ENCODE measurements around the gene CCDC85C. TPM values are rescaled to one million over a fixed set of nuclear protein-coding genes. Genes with fewer than 3 reads are reported as not detected.

Gene CCDC85C
- polyA plus RNA-seq, 4 donors = 17.6 to 42.3 (median 28.6) TPM

DNA sequence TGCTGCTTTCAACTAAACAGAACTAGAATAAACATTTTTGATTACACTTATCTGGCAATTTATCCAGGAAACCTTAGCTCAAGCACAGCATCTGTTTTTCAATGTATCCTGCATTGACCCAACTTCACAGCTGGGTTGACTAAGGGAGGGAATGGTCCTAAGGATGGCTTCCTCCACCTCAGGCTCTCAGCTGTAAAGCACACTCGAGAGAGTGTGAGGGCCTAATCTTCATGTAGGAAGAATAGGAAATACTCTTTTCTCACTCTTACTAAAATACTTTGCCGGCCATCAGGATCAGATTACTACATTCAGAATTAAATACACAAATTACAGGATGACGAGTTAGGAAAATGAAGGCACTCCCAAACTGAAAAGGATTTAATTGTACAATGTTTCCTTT, 130.5 kb downstream of the CCDC85C start:
- peaks cover 0 to 4% (median under 1%) of the 10 kb centered on the region in 3 donors for H3K4me1 ChIP-seq (ENCODE audit: control insufficient read depth in 3 of 3, insufficient read depth in 2 of 3, low read depth in 1 of 3, low read length in 2 of 3)
- no peaks in the 10 kb centered on the region for H3K36me3 ChIP-seq (ENCODE audit: control insufficient read depth in 3 of 3, insufficient read depth in 2 of 3, low read depth in 1 of 3, low read length in 3 of 3)
- no peaks in the 10 kb centered on the region for H3K27me3 ChIP-seq (ENCODE audit: control insufficient read depth in 3 of 3, insufficient read depth in 3 of 3, low read length in 3 of 3)
- H3K4me3 ChIP-seq (ENCODE audit: low read depth in 1 of 3, low read length in 3 of 3) = no peak overlapping the region
- DNase-seq (no peak), FAIRE-seq (no peak)
- WGBS, 3 donors = 68 to 81% (median 70%) methylated on average over 3 of the region's 3 CpGs
- no peaks in the 10 kb centered on the region for H3K9me3 ChIP-seq (ENCODE audit: control insufficient read depth in 2 of 2, insufficient read depth in 1 of 2, low read depth in 1 of 2, low read length in 1 of 2)
- H3K27ac ChIP-seq (ENCODE audit: low read depth in 1 of 3, low read length in 2 of 3) = no peak overlapping the region

DNA sequence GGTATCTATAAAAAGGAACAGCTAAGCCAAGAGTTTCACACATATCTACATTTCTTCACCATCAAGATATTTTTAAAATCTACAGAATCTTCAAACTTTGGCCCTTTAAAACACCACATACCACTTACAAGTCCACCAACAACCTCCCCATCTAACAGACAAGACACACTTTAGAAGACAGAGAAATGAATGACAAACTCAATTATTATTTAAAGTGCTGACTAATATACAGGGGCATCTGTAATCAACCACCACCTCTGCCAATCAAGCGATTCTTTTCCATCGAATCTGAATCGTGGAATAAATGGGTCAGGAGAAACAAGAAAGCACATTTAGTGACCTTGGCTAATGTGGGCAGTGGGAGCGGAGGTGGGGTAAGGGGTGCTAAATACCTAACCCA, 131.1 kb downstream of the CCDC85C start:
- WGBS, 3 donors = 76 to 81% (median 78%) methylated on average over 4 of the region's 4 CpGs
- DNase-seq = no peak
- H3K27ac ChIP-seq (ENCODE audit: low read depth in 1 of 3, low read length in 2 of 3) = no peak overlapping the region
- no peaks in the 10 kb centered on the region for H3K27me3 ChIP-seq (ENCODE audit: control insufficient read depth in 3 of 3, insufficient read depth in 3 of 3, low read length in 3 of 3)
- no peaks in the 10 kb centered on the region for H3K36me3 ChIP-seq (ENCODE audit: control insufficient read depth in 3 of 3, insufficient read depth in 2 of 3, low read depth in 1 of 3, low read length in 3 of 3)
- no peaks in the 10 kb centered on the region for H3K9me3 ChIP-seq (ENCODE audit: control insufficient read depth in 2 of 2, insufficient read depth in 1 of 2, low read depth in 1 of 2, low read length in 1 of 2)
- H3K4me3 ChIP-seq (ENCODE audit: low read depth in 1 of 3, low read length in 3 of 3) = no peak overlapping the region
- FAIRE-seq = no peak
- H3K4me1 ChIP-seq (ENCODE audit: control insufficient read depth in 3 of 3, insufficient read depth in 2 of 3, low read depth in 1 of 3, low read length in 2 of 3) = no peaks in the 10 kb centered on the region

DNA sequence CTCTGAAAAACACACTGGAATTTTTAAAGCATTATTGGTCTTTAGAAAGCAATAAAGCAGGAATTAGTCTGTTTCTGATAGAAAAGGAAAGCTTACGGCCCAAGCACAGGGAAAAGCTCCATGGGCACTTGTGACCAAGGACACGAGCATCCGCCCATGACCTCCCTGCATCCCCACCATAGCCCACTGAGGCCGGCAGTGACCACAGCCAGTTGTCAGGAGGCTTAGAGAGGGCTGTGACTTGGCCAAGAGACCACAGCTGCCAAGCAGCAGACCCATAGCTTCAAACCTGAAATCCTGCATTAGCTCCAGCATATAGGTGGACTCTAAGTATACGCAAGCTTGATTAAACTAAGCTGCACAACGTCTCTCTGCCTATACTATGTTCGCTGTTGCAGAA, 132.3 kb downstream of the CCDC85C start:
- peaks cover 0 to 4% (median 0%) of the 10 kb centered on the region in 3 donors for H3K4me1 ChIP-seq (ENCODE audit: control insufficient read depth in 3 of 3, insufficient read depth in 2 of 3, low read depth in 1 of 3, low read length in 2 of 3)
- no peaks in the 10 kb centered on the region for H3K9me3 ChIP-seq (ENCODE audit: control insufficient read depth in 2 of 2, insufficient read depth in 1 of 2, low read depth in 1 of 2, low read length in 1 of 2)
- no peak overlapping the region for H3K4me3 ChIP-seq (ENCODE audit: low read depth in 1 of 3, low read length in 3 of 3)
- no peaks in the 10 kb centered on the region for H3K27me3 ChIP-seq (ENCODE audit: control insufficient read depth in 3 of 3, insufficient read depth in 3 of 3, low read length in 3 of 3)
- FAIRE-seq (no peak), DNase-seq (no peak)
- no peaks in the 10 kb centered on the region for H3K36me3 ChIP-seq (ENCODE audit: control insufficient read depth in 3 of 3, insufficient read depth in 2 of 3, low read depth in 1 of 3, low read length in 3 of 3)
- H3K27ac ChIP-seq (ENCODE audit: low read depth in 1 of 3, low read length in 2 of 3) = no peak overlapping the region
- 86 to 93% (median 86%) methylated on average over 7 of the region's 7 CpGs for WGBS, 3 donors

DNA sequence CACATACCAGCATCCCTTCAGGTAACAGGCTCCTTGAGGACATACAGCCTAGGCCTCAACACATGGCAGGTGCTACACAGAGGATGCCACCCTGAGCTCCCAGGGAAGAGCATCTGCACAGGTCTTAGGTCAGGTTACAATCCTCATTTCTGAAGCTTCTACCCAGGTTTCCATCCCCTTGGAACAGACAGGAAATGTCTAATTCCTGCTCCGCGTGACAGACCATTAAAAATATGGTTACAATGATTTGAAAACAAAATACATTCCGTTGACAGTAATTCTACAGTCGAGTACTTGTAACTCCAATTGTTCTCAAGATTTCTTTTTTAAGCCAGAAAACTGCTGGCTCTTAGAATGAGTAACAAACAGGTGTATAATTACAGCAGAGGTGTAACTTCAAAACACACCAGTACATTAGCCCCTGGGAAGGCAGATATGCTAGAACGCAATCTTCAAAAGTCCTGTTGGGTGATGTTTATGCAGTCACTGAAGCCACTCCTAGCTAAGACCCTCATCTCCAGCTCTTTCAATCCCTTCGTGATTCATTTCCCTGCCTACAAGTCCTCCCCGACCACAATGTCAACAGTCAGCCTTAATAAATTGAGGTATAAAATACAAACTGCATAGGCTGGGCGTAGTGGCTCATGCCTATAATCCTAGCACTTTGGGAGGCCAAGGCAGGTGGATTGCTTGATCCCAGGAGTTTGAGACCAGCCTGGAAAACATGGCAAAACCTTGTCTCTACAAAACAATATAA, 135.0 kb downstream of the CCDC85C start:
- Histone ChIP-seq H3K4me1 (ENCODE audit: control insufficient read depth in 3 of 3, insufficient read depth in 2 of 3, low read depth in 1 of 3, low read length in 2 of 3) (peaks cover 0 to 8% (median 0%) of the 10 kb centered on the region in 3 donors), H3K27me3 (ENCODE audit: control insufficient read depth in 3 of 3, insufficient read depth in 3 of 3, low read length in 3 of 3) (no peaks in the 10 kb centered on the region), H3K9me3 (ENCODE audit: control insufficient read depth in 2 of 2, insufficient read depth in 1 of 2, low read depth in 1 of 2, low read length in 1 of 2) (no peaks in the 10 kb centered on the region), H3K4me3 (ENCODE audit: low read depth in 1 of 3, low read length in 3 of 3) (no peak overlapping the region), H3K36me3 (ENCODE audit: control insufficient read depth in 3 of 3, insufficient read depth in 2 of 3, low read depth in 1 of 3, low read length in 3 of 3) (peaks cover 3 to 16% (median 4%) of the 10 kb centered on the region in 3 donors), H3K27ac (ENCODE audit: low read depth in 1 of 3, low read length in 2 of 3) (no peak overlapping the region)
- peak in 1 of 2 donors; percentile 19 for DNase-seq
- 68 to 78% (median 76%) methylated on average over 8 of the region's 8 CpGs for WGBS, 3 donors
- no peak for FAIRE-seq

DNA sequence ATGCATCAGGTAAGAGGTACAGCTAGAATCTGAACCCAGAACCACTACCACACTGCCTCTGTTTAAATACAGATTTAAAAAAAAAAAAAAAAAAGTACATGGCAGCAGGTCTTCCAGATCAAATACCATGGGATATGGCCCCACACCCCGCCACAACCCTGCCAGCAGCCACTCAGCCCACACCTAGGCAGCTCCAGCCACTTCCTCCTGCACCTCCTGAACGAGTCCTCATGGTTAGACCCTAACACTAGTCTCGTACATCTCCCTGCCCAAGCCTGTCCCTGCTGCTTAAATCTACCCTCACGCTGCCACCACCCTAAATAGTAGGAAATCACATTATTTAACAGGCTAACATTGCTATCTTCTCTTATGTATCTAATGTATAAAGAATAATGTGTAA, 135.9 kb downstream of the CCDC85C start:
- DNase-seq = no peak
- peaks cover 5 to 21% (median 7%) of the 10 kb centered on the region in 3 donors for H3K36me3 ChIP-seq (ENCODE audit: control insufficient read depth in 3 of 3, insufficient read depth in 2 of 3, low read depth in 1 of 3, low read length in 3 of 3)
- no peak overlapping the region for H3K27ac ChIP-seq (ENCODE audit: low read depth in 1 of 3, low read length in 2 of 3)
- no peak for FAIRE-seq
- WGBS, 3 donors = 58 to 75% (median 70%) methylated on average over 4 of the region's 4 CpGs
- H3K27me3 ChIP-seq (ENCODE audit: control insufficient read depth in 3 of 3, insufficient read depth in 3 of 3, low read length in 3 of 3) = no peaks in the 10 kb centered on the region
- H3K4me3 ChIP-seq (ENCODE audit: low read depth in 1 of 3, low read length in 3 of 3) = no peak overlapping the region
- H3K9me3 ChIP-seq (ENCODE audit: control insufficient read depth in 2 of 2, insufficient read depth in 1 of 2, low read depth in 1 of 2, low read length in 1 of 2) = no peaks in the 10 kb centered on the region
- peaks cover 0 to 8% (median 0%) of the 10 kb centered on the region in 3 donors for H3K4me1 ChIP-seq (ENCODE audit: control insufficient read depth in 3 of 3, insufficient read depth in 2 of 3, low read depth in 1 of 3, low read length in 2 of 3)

DNA sequence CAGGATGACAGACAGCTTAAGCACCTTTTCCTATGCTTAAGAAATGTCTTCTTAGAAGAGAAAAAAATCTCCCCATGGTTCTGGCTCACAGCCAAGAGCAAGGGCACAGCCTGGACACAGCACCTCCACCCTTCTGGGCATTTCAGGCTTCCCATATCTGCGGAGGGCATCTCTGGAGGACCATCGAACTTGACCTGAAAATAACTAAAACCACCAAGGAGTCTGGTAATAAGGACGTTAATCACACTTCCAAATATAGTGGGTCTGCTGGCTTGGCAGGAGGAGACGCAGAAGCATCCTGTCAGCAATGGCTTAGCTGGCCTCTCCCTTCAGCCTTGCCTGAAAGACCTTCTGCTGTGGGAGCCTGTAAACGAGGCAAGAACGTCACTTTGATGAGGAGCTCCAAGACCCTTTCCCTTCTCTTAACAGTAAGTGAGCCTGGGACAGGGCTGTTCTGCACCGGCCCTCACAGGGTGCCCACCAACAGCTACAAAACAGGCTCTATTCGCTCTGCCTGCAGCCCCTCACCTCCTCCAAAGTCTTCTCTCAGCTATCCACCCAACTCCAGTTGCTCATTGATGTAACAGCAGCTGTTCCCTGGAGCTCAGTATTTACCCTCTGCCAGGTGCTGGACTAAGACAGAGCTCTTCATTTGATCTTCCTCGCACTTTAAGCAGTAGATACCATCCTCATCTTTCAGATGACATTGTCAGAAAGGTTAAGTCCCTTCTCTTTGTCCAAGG, 136.5 kb downstream of the CCDC85C start:
- Histone ChIP-seq H3K27ac (ENCODE audit: low read depth in 1 of 3, low read length in 2 of 3) (no peak overlapping the region), H3K4me1 (ENCODE audit: control insufficient read depth in 3 of 3, insufficient read depth in 2 of 3, low read depth in 1 of 3, low read length in 2 of 3) (peaks cover 0 to 8% (median 0%) of the 10 kb centered on the region in 3 donors), H3K27me3 (ENCODE audit: control insufficient read depth in 3 of 3, insufficient read depth in 3 of 3, low read length in 3 of 3) (no peaks in the 10 kb centered on the region), H3K36me3 (ENCODE audit: control insufficient read depth in 3 of 3, insufficient read depth in 2 of 3, low read depth in 1 of 3, low read length in 3 of 3) (peaks cover 5 to 21% (median 7%) of the 10 kb centered on the region in 3 donors), H3K9me3 (ENCODE audit: control insufficient read depth in 2 of 2, insufficient read depth in 1 of 2, low read depth in 1 of 2, low read length in 1 of 2) (no peaks in the 10 kb centered on the region), H3K4me3 (ENCODE audit: low read depth in 1 of 3, low read length in 3 of 3) (no peak overlapping the region)
- DNase-seq = peak in 1 of 2 donors; percentile 6
- WGBS, 3 donors = 64 to 76% (median 67%) methylated on average over 9 of the region's 9 CpGs
- FAIRE-seq = no peak

DNA sequence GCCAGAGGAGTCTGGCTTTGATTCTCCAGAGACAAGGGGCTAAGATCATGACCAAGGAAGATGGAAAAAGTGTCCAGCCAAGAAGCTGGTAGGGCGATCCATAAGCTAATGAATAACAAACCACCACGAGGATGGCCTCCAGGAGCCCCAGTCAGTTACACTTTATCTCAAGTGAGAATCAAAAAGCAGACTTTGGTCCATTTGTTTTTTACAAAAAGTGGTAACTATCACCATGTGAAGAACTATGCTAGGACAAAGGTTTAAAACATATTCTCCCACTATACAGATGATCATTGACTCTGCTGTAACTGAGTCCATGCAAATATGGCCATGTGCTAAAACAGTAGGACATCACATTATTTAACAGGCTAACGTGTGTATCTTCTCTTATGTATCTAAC, 137.2 kb downstream of the CCDC85C start:
- 58 to 74% (median 64%) methylated on average over 3 of the region's 3 CpGs for WGBS, 3 donors
- DNase-seq (peak in 1 of 2 donors; percentile 54), FAIRE-seq (no peak)
- H3K27me3 ChIP-seq (ENCODE audit: control insufficient read depth in 3 of 3, insufficient read depth in 3 of 3, low read length in 3 of 3) = no peaks in the 10 kb centered on the region
- H3K36me3 ChIP-seq (ENCODE audit: control insufficient read depth in 3 of 3, insufficient read depth in 2 of 3, low read depth in 1 of 3, low read length in 3 of 3) = peaks cover 5 to 24% (median 11%) of the 10 kb centered on the region in 3 donors
- no peaks in the 10 kb centered on the region for H3K9me3 ChIP-seq (ENCODE audit: control insufficient read depth in 2 of 2, insufficient read depth in 1 of 2, low read depth in 1 of 2, low read length in 1 of 2)
- H3K4me1 ChIP-seq (ENCODE audit: control insufficient read depth in 3 of 3, insufficient read depth in 2 of 3, low read depth in 1 of 3, low read length in 2 of 3) = peaks cover 0 to 8% (median 0%) of the 10 kb centered on the region in 3 donors
- H3K4me3 ChIP-seq (ENCODE audit: low read depth in 1 of 3, low read length in 3 of 3) = no peak overlapping the region
- no peak overlapping the region for H3K27ac ChIP-seq (ENCODE audit: low read depth in 1 of 3, low read length in 2 of 3)

DNA sequence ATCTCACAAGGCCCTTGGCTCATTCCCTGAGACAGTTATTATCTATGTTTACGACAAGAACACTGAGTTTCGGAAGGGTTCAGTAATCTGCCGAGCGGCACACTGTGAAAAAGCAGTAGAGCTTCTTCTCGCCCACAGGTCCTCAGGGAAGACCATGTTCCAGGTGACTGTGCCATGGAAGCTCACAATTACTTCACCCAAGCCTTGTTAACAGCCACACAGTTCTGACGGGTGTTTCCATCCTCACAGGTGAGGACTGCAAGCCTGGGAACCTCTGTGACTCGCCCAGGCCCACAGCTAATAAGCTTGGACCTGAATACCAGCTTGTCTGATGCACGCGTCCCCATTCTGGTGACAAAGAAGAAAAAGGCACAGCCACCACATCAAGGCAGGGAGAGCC, 138.7 kb downstream of the CCDC85C start:
- 86 to 91% (median 88%) methylated on average over 9 of the region's 9 CpGs for WGBS, 3 donors
- Histone ChIP-seq H3K4me1 (ENCODE audit: control insufficient read depth in 3 of 3, insufficient read depth in 2 of 3, low read depth in 1 of 3, low read length in 2 of 3) (peaks cover 0 to 8% (median 0%) of the 10 kb centered on the region in 3 donors), H3K27ac (ENCODE audit: low read depth in 1 of 3, low read length in 2 of 3) (no peak overlapping the region), H3K36me3 (ENCODE audit: control insufficient read depth in 3 of 3, insufficient read depth in 2 of 3, low read depth in 1 of 3, low read length in 3 of 3) (peaks cover 5 to 31% (median 14%) of the 10 kb centered on the region in 3 donors), H3K27me3 (ENCODE audit: control insufficient read depth in 3 of 3, insufficient read depth in 3 of 3, low read length in 3 of 3) (no peaks in the 10 kb centered on the region), H3K4me3 (ENCODE audit: low read depth in 1 of 3, low read length in 3 of 3) (no peak overlapping the region), H3K9me3 (ENCODE audit: control insufficient read depth in 2 of 2, insufficient read depth in 1 of 2, low read depth in 1 of 2, low read length in 1 of 2) (no peaks in the 10 kb centered on the region)
- FAIRE-seq = no peak
- no peak for DNase-seq
